Activated CD4-positive, alpha-beta memory T cell treated with anti-CD3 and anti-CD28 coated beads, Interleukin-2, amount 10 ng/mL, durations not matched to agents 7 days and 5 days (primary cell): ENCODE measurements around the gene GABRP. TPM values are rescaled to one million over a fixed set of nuclear protein-coding genes. Genes with fewer than 3 reads are reported as not detected.

Experiments
- CTCF ChIA-PET: fragments of 350-600 bp; sonication (Branson Sonifier 250); formaldehyde crosslinking; loops from one replicate; lab custom pipeline; 2021; ENCODE audit warnings: antibody characterized with exemption, inconsistent platforms; lab: Charles Lee
- POLR2A ChIA-PET: fragments of 350-600 bp; sonication (Branson Sonifier 250); formaldehyde crosslinking; loops from one replicate; lab custom pipeline; 2021; ENCODE audit warnings: antibody characterized with exemption; lab: Charles Lee
- DNase-seq: peaks from one replicate; pipeline ENCODE4 v3.0.0-alpha.2; 2020
- H3K27ac Mint-ChIP-seq: one replicate; pipeline ENCODE4 v1.8.0; 2021; ENCODE audit warnings: mild to moderate bottlenecking, mixed read lengths
- H3K27me3 Mint-ChIP-seq: one replicate; pipeline ENCODE4 v1.8.0; 2021; ENCODE audit warnings: mixed read lengths
- H3K36me3 Mint-ChIP-seq: one replicate; pipeline ENCODE4 v1.8.0; 2021; ENCODE audit warnings: low read depth, mixed read lengths
- H3K4me1 Mint-ChIP-seq: one replicate; pipeline ENCODE4 v1.8.0; 2021; ENCODE audit warnings: mixed read lengths
- H3K4me3 Mint-ChIP-seq: one replicate; pipeline ENCODE4 v1.8.0; 2021; ENCODE audit warnings: mild to moderate bottlenecking, mixed read lengths
- H3K9me3 Mint-ChIP-seq: one replicate; pipeline ENCODE4 v1.8.0; 2021; ENCODE audit warnings: mixed read lengths
- total RNA-seq, 2 experiments: library from RNA; stranded (reverse); gene quantifications; one replicate each; pipeline ENCODE4 v1.2.3, GENCODE V29; 2021

The GABRP gene
- total RNA-seq, 2 experiments from 2014 or later: not detected

- H3K9me3 Mint-ChIP-seq: no peaks in the 10 kb centered on the region
- H3K27ac Mint-ChIP-seq: no peak overlapping the region
- ChIA-PET CTCF (interaction anchor here (0.6 kb wide), 1 partner anchor 183 kb away, joined by 3 read pairs; no protein-coding TSS in a partner anchor), POLR2A (no interaction called here)
- peaks cover 4% of the 10 kb centered on the region for H3K27me3 Mint-ChIP-seq
- H3K4me1 Mint-ChIP-seq: no peaks in the 10 kb centered on the region
- DNase-seq: no peak
- no peaks in the 10 kb centered on the region for H3K36me3 Mint-ChIP-seq
- no peak overlapping the region for H3K4me3 Mint-ChIP-seq
Measured at GRCh38 chr5:170788626-170789304, 5.2 kb downstream of the GABRP start.

GRCh38 chr5:170791325-170791954, 7.9 kb downstream of the GABRP start:
- H3K4me3 Mint-ChIP-seq: no peak overlapping the region
- ChIA-PET POLR2A (no interaction called here), CTCF (interaction anchor here (0.6 to 1.4 kb wide), 5 partner anchors 47 to 356 kb away, joined by 3 to 10 read pairs (median 3); no protein-coding TSS in a partner anchor)
- H3K27ac Mint-ChIP-seq: no peak overlapping the region
- peaks cover 4% of the 10 kb centered on the region for H3K27me3 Mint-ChIP-seq
- H3K36me3 Mint-ChIP-seq: no peaks in the 10 kb centered on the region
- H3K4me1 Mint-ChIP-seq: no peaks in the 10 kb centered on the region
- H3K9me3 Mint-ChIP-seq: no peaks in the 10 kb centered on the region
- DNase-seq: no peak

GRCh38 chr5:170792878-170793277, 9.4 kb downstream of the GABRP start:
- CTCF ChIA-PET: no interaction called here

GRCh38 chr5:170795154-170795553, 11.6 kb downstream of the GABRP start:
- Mint-ChIP-seq H3K9me3 (no peaks in the 10 kb centered on the region), H3K4me1 (no peaks in the 10 kb centered on the region), H3K27me3 (no peaks in the 10 kb centered on the region), H3K4me3 (no peak overlapping the region), H3K36me3 (no peaks in the 10 kb centered on the region), H3K27ac (no peak overlapping the region)
- POLR2A ChIA-PET: no interaction called here
- CTCF ChIA-PET: no interaction called here
- no peak for DNase-seq

More at GRCh38 chr5:170792878-170793277, 9.4 kb downstream of the GABRP start:
- no peak for DNase-seq
- H3K9me3 Mint-ChIP-seq: no peaks in the 10 kb centered on the region
- H3K4me3 Mint-ChIP-seq: no peak overlapping the region
- H3K4me1 Mint-ChIP-seq: no peaks in the 10 kb centered on the region
- H3K27ac Mint-ChIP-seq: no peak overlapping the region
- H3K36me3 Mint-ChIP-seq: no peaks in the 10 kb centered on the region
- H3K27me3 Mint-ChIP-seq: peaks cover 4% of the 10 kb centered on the region
- POLR2A ChIA-PET: no interaction called here

- CTCF ChIA-PET: no interaction called here
- Mint-ChIP-seq H3K36me3 (no peaks in the 10 kb centered on the region), H3K9me3 (no peaks in the 10 kb centered on the region), H3K27me3 (no peaks in the 10 kb centered on the region), H3K4me1 (no peaks in the 10 kb centered on the region), H3K27ac (no peak overlapping the region), H3K4me3 (no peak overlapping the region)
- no peak for DNase-seq
- POLR2A ChIA-PET: no interaction called here
Measured at GRCh38 chr5:170805666-170806065, 22.1 kb downstream of the GABRP start.

- CTCF ChIA-PET: no interaction called here
- no peaks in the 10 kb centered on the region for H3K9me3 Mint-ChIP-seq
- no peak for DNase-seq
- no peaks in the 10 kb centered on the region for H3K4me1 Mint-ChIP-seq
- no peaks in the 10 kb centered on the region for H3K36me3 Mint-ChIP-seq
- POLR2A ChIA-PET: no interaction called here
- no peaks in the 10 kb centered on the region for H3K27me3 Mint-ChIP-seq
- no peak overlapping the region for H3K4me3 Mint-ChIP-seq
- H3K27ac Mint-ChIP-seq: no peak overlapping the region
Measured at GRCh38 chr5:170809551-170809950, 26.0 kb downstream of the GABRP start.

- H3K4me1 Mint-ChIP-seq: no peaks in the 10 kb centered on the region
- no peaks in the 10 kb centered on the region for H3K36me3 Mint-ChIP-seq
- POLR2A ChIA-PET: no interaction called here
- H3K9me3 Mint-ChIP-seq: no peaks in the 10 kb centered on the region
- no peak overlapping the region for H3K4me3 Mint-ChIP-seq
- H3K27me3 Mint-ChIP-seq: no peaks in the 10 kb centered on the region
- no peak for DNase-seq
- CTCF ChIA-PET: no interaction called here
- H3K27ac Mint-ChIP-seq: no peak overlapping the region
Measured at GRCh38 chr5:170811719-170812118, 28.2 kb downstream of the GABRP start.

GRCh38 chr5:170813231-170813630, 29.7 kb downstream of the GABRP start:
- Mint-ChIP-seq H3K27me3 (no peaks in the 10 kb centered on the region), H3K27ac (no peak overlapping the region), H3K4me1 (no peaks in the 10 kb centered on the region), H3K9me3 (no peaks in the 10 kb centered on the region), H3K4me3 (no peak overlapping the region), H3K36me3 (no peaks in the 10 kb centered on the region)
- CTCF ChIA-PET: no interaction called here
- no peak for DNase-seq
- POLR2A ChIA-PET: no interaction called here

- no peak for DNase-seq
- no peak overlapping the region for H3K4me3 Mint-ChIP-seq
- no peaks in the 10 kb centered on the region for H3K4me1 Mint-ChIP-seq
- H3K9me3 Mint-ChIP-seq: no peaks in the 10 kb centered on the region
- POLR2A ChIA-PET: no interaction called here
- CTCF ChIA-PET: no interaction called here
- H3K36me3 Mint-ChIP-seq: no peaks in the 10 kb centered on the region
- no peak overlapping the region for H3K27ac Mint-ChIP-seq
- H3K27me3 Mint-ChIP-seq: no peaks in the 10 kb centered on the region
Measured at GRCh38 chr5:170817195-170817594, 33.7 kb downstream of the GABRP start.

- CTCF ChIA-PET: no interaction called here
- Mint-ChIP-seq H3K36me3 (no peaks in the 10 kb centered on the region), H3K4me1 (no peaks in the 10 kb centered on the region), H3K27me3 (no peaks in the 10 kb centered on the region), H3K9me3 (no peaks in the 10 kb centered on the region), H3K4me3 (no peak overlapping the region), H3K27ac (no peak overlapping the region)
- no peak for DNase-seq
- POLR2A ChIA-PET: no interaction called here
Measured at GRCh38 chr5:170818232-170818631, 34.7 kb downstream of the GABRP start.

- Mint-ChIP-seq H3K27ac (no peak overlapping the region), H3K4me3 (no peak overlapping the region), H3K27me3 (no peaks in the 10 kb centered on the region), H3K36me3 (no peaks in the 10 kb centered on the region), H3K4me1 (no peaks in the 10 kb centered on the region), H3K9me3 (no peaks in the 10 kb centered on the region)
- CTCF ChIA-PET: no interaction called here
- POLR2A ChIA-PET: no interaction called here
- DNase-seq: no peak
Measured at GRCh38 chr5:170819824-170820223, 36.3 kb downstream of the GABRP start.

- DNase-seq: no peak
- CTCF ChIA-PET: no interaction called here
- no peaks in the 10 kb centered on the region for H3K36me3 Mint-ChIP-seq
- POLR2A ChIA-PET: no interaction called here
- H3K9me3 Mint-ChIP-seq: no peaks in the 10 kb centered on the region
- no peak overlapping the region for H3K4me3 Mint-ChIP-seq
- no peaks in the 10 kb centered on the region for H3K4me1 Mint-ChIP-seq
- no peaks in the 10 kb centered on the region for H3K27me3 Mint-ChIP-seq
- H3K27ac Mint-ChIP-seq: no peak overlapping the region
Measured at GRCh38 chr5:170821257-170821800, 37.8 kb downstream of the GABRP start.

- Mint-ChIP-seq H3K36me3 (no peaks in the 10 kb centered on the region), H3K27me3 (no peaks in the 10 kb centered on the region), H3K9me3 (no peaks in the 10 kb centered on the region), H3K27ac (no peak overlapping the region), H3K4me3 (no peak overlapping the region), H3K4me1 (no peaks in the 10 kb centered on the region)
- no peak for DNase-seq
- POLR2A ChIA-PET: no interaction called here
- CTCF ChIA-PET: no interaction called here
Measured at GRCh38 chr5:170826117-170826516, 42.6 kb downstream of the GABRP start.

- Mint-ChIP-seq H3K27me3 (no peaks in the 10 kb centered on the region), H3K4me3 (no peak overlapping the region), H3K9me3 (peaks cover 8% of the 10 kb centered on the region), H3K27ac (no peak overlapping the region), H3K36me3 (no peaks in the 10 kb centered on the region), H3K4me1 (no peaks in the 10 kb centered on the region)
- ChIA-PET CTCF (no interaction called here), POLR2A (no interaction called here)
- no peak for DNase-seq
Measured at GRCh38 chr5:170832241-170832640, 48.7 kb downstream of the GABRP start.
